GM19023 (cell line): ENCODE results near the gene LMF2.
"Not testable (repeated sequence)": the region's sequence is repeated elsewhere in the genome, so short reads cannot be mapped to it uniquely, and the experiment has no call there.

Source experiments
- ATAC-seq: cut with Tn5 transposase; IDR thresholded peaks from one replicate; pipeline ENCODE4 v1.9.1; 2021; ENCODE audit warnings: mild to moderate bottlenecking, moderate library complexity; ENCODE audit not compliant: unreplicated experiment

Gene LMF2

DNA sequence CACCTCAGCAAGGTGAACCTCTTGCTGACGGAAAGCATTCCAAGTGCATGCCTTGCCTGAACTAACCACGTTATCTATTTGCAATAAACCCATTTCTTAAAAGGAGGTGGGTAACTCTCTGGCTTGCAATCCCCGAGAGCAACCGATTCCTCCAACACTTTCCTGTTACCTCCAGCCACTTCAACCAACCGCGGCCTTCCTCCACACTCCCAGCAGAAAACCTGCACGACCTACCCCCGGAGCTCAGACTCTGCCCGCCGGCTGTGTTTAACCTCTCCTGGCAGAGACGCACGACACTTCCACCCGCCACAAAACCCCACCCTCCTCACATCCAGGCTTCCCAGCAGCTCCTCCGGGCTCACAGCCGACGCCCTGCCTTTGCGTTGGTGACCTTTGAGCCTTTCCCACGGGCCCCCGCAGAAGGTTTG, 17.2 kb upstream of the LMF2 start:
- no peak for ATAC-seq

DNA sequence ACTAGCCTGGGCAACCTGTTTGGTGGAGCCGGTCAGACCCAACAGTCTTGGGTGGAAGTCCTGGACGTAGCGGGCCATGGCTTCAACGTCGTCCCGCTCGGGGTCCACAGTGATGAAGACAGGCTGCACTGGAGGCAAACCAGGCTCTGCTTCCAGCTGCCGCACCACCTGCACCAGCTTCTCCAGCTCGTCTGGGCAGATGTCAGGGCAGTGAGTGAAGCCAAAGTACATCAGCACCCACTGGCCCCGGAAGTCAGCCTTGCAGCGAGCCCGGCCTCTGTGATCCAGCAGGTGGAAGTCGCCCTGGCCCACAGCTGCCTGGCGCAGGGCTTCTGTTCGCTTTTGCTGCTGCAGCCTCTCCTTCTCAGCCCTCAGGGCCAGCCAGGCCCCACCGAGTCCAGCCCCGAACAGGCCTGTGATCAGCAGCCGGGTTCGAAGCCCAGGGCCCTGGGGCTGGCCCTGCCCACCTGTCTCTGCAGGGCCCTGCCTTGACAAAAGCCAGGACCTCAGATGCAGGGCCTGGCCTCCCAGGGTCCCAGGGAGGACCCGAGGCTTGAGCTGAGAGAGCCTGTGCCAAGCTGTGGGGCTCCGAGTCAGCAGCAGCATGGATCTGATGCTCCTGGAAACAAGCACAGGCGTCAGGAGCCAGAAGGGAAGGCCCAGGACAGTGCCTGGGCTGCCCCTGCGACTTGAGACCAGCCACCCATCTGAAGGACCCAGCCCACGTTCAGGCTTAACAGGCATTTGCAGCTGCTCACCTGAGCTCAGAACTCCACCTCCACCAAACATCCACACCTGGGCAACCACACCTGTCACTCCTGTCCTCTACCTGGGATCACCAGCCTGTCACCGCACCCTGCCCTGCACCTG, 16.5 kb upstream of the LMF2 start:
- no peak for ATAC-seq

DNA sequence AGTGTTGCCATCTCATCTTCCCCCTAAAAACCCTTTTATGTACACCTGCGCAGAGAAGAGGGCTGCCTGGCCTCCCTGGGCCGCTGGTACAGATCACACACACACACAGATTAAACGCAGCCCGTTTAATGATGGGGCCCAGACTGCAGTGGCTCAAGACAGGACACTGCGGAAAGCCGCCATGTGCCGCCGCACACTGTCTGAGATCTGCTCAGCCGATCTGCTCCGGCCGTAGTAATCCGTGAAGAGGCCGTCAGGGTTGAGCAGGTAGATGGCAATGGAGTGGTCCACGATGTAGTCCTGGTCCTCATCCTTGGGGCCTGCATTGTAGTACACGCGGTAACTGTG, 15.9 kb upstream of the LMF2 start:
- no peak for ATAC-seq

DNA sequence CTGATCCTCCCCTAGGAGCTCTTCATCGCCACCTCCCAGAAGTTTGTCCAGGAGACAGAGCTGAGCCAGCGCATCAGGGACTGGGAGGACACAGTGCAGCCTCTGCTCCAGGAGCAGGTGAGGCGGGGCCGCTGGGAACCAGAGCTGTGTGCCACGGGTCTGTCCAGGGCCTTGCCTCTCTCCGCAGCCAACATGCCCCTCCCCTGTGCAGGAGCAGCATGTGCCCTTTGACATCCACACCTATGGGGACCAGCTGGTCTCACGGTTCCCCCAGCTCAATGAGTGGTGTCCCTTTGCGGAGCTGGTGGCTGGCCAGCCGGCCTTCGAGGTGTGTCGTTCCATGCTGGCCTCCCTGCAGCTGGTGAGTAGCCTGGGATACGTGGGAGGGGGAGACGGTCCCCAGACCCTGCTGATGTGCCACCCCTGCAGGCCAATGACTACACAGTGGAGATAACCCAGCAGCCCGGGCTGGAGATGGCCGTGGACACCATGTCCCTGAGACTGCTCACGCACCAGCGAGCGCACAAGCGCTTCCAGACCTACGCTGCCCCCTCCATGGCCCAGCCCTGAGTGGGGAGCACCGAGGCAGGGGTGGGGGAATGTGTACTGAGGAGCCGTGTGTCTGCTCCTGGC, 15.4 kb upstream of the LMF2 start:
- no peak for ATAC-seq

DNA sequence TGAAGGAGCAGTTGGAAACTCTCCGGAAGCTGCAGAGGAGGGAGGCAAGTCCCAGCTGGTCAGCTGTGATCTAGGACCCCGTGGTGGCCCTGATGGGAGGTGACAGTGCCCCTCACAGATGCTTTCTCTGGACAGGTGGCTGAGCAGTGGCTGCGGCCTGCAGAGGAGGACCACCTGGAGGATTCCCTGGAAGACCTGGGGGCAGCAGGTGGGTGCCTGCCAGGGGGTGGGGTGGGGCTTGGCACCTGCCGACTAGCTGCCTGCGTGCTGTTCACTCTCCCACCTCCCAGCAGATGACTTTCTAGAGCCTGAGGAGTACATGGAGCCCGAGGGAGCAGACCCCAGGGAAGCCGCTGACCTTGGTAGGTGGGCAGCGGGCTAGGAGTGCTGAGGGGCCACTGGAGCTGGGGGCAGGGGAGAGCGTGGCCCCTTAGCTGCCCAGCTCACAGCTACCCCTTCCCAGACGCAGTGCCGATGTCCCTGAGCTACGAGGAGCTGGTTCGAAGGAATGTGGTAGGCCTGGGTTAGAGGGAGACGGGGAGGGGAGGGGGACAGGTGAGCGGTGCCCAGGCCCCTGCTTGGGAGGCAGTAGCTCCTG, 14.8 kb upstream of the LMF2 start:
- no peak for ATAC-seq

DNA sequence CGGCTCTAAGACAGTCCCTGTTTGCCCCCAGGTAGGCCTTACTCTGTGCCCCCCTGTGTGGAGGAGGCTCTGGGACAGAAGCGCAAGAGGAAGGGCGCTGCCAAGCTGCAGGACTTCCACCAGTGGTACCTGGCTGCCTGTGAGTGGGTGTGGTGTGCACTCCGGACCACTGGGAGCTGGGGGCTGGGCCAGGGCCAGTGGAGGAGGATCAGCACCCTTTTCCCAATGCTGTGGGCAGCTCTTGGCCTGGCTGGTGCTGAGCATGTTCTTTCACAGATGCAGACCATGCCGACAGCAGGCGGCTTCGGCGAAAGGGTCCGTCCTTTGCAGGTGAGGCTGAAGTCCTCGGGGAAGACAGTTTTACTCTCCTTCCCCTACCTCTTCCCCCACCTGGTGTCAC, 14.2 kb upstream of the LMF2 start:
- ATAC-seq = no peak

DNA sequence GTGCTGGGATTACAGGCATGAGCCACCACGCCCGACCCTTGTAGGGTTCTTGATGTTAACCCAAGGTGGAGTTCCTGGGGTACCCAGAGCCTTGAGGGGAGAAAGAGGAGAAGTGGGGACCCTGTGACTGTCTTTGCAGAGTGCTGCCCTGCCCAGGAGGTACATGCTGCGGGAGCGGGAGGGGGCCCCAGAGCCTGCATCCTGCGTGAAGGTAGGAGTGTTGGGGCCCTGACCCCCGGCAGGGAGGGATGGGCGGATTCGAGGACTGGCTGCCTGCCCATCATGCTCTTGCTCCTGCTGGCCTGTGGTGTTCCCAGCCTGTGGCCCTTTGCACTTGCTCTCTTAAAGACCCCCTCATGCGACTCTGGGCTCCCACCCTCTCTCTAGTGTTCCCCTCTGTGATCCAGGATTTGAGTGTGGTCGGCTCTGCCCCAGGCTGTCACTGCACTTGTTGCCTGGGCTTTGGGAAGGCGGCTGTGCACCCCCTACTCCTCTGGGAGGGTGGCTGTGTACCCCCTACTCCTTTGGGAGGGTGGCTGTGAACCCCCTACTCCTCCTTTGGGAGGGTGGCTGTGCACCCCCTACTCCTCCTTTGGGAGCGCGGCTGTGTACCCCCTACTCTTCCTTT, 13.4 kb upstream of the LMF2 start:
- no peak for ATAC-seq

DNA sequence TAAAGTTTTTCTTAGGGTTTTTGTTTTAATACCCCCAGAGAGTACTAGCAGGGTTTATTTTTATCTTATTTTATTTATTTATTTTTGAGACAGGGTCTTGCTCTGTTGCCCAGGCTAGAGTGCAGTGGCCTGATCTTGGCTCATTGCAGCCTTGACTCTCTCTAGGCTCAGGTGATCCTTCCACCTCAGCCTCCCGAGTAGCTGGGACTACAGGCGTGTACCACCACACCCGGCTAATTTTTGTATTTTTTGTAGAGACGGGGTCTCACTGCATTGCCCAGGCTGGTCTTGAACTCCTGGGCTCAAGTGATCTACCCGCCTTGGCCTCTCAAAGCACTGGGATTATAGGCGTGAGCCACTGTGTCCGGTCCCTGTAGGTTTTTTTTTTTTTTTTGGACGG, 12.7 kb upstream of the LMF2 start:
- ATAC-seq = not testable (repeated sequence)

DNA sequence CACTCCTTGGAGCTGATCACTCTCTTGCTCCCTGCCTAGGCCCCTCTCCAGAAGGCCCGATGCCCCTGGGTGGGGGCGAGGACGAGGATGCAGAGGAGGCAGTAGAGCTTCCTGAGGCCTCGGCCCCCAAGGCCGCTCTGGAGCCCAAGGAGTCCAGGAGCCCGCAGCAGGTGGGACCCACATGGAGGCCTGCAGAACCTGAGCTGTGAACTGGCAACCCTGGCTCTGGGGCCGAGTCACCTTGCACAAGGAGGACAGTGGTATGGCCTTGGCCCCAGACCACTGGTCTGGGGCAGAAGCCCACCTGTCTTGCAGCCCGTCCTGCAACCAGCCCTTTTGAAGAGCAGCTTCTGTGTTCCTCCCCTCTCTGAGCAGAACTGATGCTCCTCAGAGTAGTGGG, 11.6 kb upstream of the LMF2 start:
- ATAC-seq = no peak

DNA sequence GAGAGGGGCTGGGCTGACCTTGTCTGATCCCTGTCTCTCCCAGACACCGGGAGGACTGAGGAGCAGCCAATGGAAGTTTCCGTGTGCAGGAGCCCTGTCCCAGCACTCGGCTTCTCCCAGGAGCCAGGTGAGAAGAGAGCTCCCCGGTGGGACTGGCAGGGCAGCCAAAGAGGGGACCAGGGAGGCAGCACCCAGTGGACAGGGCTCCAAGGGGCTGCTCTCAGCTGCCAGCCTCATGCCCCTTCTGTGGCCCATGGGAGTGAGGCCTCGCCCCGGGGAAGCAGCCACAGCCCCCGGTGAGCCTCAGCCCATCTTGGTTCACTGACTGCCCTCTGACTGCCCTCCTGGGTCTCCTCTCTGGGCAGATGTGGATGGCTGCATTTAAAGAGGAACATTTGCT, 11.1 kb upstream of the LMF2 start:
- no peak for ATAC-seq

DNA sequence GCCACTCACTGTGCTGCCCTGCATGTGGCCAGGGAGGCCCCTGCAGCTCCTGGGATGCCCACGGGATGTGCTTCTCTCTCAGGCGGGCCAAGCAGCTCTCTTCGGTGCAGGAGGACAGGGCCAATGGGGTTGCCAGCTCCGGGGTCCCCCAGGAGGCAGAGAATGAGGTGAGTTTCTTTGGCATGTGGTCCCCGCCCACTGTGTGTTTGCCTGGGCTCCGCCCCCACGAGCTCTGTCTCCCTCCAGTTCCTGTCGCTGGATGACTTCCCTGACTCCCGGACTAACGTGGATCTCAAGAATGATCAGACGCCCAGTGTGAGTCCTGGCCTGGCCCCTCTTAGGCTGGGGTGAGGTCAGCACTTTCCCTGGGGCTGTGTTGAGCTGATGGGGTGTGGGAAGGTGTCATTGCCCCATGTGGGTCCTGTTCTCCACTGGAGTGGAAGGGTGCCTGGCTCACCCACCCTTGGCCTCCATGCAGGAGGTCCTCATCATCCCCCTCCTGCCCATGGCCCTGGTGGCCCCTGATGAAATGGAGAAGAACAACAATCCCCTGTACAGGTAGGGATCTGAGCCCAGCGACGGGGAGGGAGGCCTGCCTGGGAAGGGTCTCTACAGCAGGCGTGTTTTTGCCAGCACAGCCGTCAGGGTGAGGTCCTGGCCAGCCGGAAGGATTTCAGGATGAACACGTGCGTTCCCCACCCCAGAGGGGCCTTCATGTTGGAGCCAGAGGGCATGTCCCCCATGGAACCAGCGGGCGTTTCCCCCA, 10.2 kb upstream of the LMF2 start:
- no peak for ATAC-seq

DNA sequence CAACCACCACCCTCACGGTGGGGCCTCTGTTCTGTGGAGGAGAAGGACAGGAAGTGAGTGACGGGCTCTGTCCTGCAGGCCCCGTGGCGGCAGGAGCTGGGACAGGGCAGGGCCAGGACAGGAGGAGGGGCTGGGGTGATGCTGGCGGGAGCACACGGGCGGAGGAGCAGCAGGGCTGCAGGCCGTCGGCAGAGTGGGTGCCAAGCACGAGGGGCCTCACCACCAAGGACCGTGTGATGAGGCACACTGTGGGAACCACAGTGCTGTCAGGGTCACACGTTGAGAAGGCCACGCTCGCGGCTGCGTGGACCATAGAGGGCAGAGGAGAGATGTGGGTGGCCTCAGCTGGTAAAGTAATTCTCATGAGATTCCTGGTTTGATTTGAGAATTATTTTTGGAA, 9.4 kb upstream of the LMF2 start:
- no peak for ATAC-seq

DNA sequence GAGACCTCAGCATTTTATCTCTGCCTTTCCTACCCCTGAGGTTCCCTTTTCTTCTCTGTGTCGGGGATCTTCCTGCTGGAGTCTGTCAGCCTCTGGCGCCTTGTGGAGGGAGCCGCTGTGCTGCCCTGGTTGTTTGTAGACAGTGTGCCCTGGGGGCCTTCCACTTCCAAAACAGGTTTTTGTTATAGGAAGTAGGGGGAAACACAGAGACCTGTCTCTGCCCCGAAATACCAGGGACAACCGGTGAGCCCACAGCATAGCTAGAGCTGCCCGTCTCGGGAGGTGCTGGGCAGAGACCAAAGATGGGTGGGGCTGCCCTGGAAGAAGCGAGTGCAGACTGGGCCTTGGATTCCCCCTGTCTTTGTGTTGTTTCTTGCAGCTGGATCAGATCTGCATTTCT, 8.6 kb upstream of the LMF2 start:
- no peak for ATAC-seq

DNA sequence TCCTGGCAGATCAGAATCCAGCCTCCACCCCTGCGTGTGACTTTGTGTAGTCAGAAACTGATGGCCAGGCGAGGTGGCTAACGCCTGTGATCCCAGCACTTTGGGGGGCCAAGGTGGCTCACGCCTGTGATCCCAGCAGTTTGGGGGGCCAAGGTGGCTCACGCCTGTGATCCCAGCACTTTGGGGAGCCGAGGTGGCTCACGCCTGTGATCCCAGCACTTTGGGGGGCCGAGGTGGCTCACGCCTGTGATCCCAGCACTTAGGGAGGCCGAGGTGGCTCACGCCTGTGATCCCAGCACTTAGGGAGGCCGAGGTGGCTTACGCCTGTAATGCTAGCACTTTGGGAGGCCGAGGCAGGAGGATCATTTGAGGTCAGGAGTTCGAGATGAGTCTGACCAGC, 5.7 kb upstream of the LMF2 start:
- no peak for ATAC-seq

DNA sequence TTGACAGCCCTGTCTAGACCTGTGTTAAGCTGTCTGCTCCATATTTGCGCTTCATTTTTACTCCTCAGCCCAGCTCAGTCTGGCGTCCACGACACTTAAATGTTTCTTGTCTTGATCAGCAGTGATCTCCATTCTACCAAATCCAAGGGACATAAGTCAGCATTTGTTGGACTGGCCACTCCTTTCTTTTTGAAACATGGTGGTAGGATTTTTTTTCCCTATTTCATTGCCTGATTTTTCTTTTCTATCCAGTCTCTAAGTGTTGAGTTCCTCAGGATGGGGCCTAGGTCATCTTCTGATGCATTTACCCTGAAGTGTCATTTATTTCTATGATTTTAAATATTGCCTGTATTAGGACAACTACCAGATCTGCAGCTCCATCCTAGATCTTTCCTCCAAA, 1.4 kb upstream of the LMF2 start:
- ATAC-seq = no peak

DNA sequence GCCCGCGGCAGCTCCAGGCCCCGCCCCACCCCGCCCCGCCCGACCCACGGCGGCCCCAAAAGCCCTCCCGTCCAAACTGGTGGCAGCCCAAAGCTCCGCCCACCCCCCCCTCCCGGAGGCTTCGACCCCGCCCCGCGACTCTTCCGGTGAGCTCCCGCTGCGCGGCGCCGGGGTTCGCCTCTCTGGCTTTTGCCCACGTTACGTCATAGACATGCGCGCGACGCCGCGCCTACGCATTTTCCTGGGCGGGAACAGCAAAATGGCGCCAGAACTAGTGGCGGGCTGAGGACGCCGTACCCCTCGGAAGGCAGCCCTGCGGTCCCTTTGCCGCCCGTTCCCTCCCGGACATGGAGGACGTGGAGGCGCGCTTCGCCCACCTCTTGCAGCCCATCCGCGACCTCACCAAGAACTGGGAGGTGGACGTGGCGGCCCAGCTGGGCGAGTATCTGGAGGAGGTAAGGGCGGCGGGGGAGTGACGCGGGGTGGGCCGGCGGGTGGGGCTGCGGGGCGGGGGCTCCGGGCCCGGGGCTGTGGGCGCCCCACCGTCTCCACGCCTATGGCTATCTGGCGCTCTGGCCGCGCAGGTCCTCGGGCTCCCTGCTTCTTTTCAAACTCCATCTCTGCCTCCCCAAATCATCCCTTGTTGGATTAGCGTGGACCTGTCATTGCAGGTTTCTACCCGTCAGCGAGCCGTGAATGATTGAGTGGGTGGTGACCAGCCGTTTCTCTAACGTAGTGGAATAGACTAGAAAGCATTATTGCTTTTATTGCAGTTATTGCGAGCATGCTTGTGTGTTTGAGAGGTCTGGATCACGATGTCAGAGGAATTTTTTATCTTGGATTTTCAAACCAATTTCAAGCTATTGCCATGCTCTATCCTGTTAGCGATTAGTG, 736 bp upstream of the LMF2 start, which contains the start of gene NCAPH2:
Gene NCAPH2, plus strand, starts transcription at position 234 of the 894 bp plus-strand sequence. Its CDS starts 114 bp downstream, at position 348.
- peak; percentile 62 for ATAC-seq

DNA sequence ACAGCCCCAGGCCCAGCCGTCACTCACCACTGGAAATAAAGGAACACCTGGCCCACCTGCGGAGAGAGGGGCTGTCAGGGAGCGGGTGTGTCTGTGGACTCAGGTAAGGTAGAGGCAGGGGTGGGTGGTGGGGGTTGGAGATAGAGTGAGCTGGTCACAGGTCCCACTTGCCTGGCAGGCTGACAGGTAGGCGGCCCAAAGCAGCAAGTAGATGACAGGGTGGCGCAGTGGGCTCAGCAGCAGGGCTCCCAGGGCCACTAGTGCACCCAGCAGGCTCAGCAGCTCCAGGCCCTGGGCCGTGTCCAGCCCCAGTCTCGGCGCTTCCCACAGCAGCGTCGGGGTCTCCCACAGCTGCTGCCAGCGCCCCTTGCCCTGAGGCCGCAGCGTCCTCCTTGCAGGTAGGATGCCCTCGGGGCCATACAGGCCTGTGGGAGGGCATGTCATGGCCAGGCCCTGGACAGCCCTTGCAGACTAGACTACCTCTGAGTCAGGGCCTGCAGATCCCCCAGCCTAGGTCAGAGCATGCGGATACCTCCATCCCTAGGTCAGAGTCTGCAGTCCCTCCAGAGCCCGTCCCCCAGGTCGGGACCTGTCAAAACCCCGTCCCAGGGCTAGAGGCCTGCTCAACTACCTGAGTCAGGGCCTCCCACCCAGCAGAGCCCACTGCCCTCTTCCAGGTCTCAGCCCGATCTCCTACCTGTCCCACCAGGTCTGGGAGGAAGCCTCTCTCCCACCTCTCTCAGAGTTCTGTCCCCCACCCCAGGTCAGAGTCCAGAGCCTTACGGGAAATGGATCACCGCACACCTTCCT, 686 bp downstream of the LMF2 start:
- ATAC-seq = no peak

DNA sequence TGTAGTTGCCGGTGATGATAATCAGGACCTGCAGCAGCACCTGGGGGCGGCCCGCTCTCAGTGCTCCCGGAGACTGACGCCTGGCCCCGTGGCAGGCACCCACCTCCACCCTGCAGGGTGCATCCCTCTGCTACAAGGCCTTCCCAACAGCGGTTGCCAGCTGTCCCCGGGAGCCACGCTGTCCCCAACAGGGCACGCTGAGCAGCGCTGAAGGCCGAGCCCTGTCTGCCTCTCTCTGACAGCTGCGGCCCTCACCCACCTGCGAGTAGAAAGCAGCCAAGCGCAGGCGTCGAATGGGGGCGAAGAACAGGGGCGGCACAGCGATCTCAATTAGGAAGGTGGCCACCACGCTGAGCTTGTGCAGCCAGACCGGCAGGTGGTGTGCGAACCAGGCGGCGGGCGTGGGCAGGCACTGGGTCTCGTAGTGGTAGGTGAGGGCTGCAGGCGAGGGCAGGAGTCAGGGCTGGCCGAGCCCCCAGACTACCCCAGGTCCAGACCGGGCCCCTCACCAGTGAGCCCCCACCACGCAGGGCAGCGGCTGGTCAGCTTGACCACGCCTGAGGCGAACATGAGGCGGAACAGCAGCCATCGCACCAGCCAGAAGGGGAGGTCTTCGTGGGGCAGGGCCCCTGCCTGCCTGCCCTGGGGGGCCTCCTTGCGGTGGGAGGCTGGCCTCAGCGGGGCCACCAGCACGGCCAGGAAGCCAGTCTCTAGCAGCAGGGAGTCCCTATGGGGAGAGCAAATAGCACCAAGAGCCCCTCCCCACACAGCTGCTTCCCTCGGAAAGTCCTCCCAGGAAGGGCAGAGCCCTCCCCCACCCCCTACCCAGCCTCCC, 1.5 kb downstream of the LMF2 start:
- no peak for ATAC-seq
